ENCODE data around the gene TECPR1.
A peak's percentile ranks its signal among the peaks of the same experiment; 100 is the strongest.

Gene TECPR1

GRCh38 chr7:98251601-98252424 lies at the start of gene TECPR1:
TECPR1 (minus strand) TSS chr7:98252232; CDS start chr7:98246146, 6,086 bp downstream.
- no peaks in the 10 kb centered on the region for H3K27me3 ChIP-seq
- peaks cover 0 to 27% (median 21%) of the 10 kb centered on the region in 4 donors for H3K4me1 ChIP-seq
- peak within 1 kb of the TSS; percentile 79 to 87 for H3K4me3 ChIP-seq
- DNase-seq: peak; percentile 94 to 98
- no peak for TF ChIP-seq CTCF (IDR thresholded peaks at IDR 0.05)
- H3K36me3 ChIP-seq: peaks cover 2 to 7% (median 4%) of the 10 kb centered on the region in 3 donors
- peak within 1 kb of the TSS; percentile 62 to 79 for H3K27ac ChIP-seq
- intact Hi-C loops (cut with DNase I; ENCODE audit: low total_unique reads): no loop called here
- H3K9me3 ChIP-seq: no peaks in the 10 kb centered on the region

- intact Hi-C loops (cut with DNase I; ENCODE audit: low total_unique reads): no loop called here
- no peaks in the 10 kb centered on the region for H3K27me3 ChIP-seq
- H3K4me1 ChIP-seq: no peaks in the 10 kb centered on the region
- no peak overlapping the region for H3K4me3 ChIP-seq
- TF ChIP-seq CTCF (IDR thresholded peaks at IDR 0.05): no peak
- no peak overlapping the region for H3K27ac ChIP-seq
- peaks cover 0 to 39% (median 13%) of the 10 kb centered on the region in 3 donors for H3K36me3 ChIP-seq
- DNase-seq: no peak
- peaks cover 0 to 7% (median 0%) of the 10 kb centered on the region in 3 donors for H3K9me3 ChIP-seq
These were observed 48.8 kb upstream of the TECPR1 start for GRCh38 chr7:98300595-98301372.

- Histone ChIP-seq H3K36me3 (peaks cover 25 to 50% (median 39%) of the 10 kb centered on the region in 3 donors), H3K27ac (no peak overlapping the region), H3K4me1 (peaks cover 0 to 7% (median 0%) of the 10 kb centered on the region in 4 donors), H3K4me3 (no peak overlapping the region), H3K27me3 (no peaks in the 10 kb centered on the region), H3K9me3 (peaks cover 0 to 7% (median 0%) of the 10 kb centered on the region in 3 donors)
- DNase-seq: no peak
- TF ChIP-seq CTCF (IDR thresholded peaks at IDR 0.05): no peak
- intact Hi-C loops (cut with DNase I; ENCODE audit: low total_unique reads): no loop called here
These were observed 45.7 kb upstream of the TECPR1 start for GRCh38 chr7:98297626-98298286.

- Histone ChIP-seq H3K4me1 (peaks cover 0 to 7% (median 0%) of the 10 kb centered on the region in 4 donors), H3K27ac (no peak overlapping the region), H3K4me3 (no peak overlapping the region), H3K9me3 (peaks cover 0 to 7% (median 0%) of the 10 kb centered on the region in 3 donors), H3K27me3 (no peaks in the 10 kb centered on the region), H3K36me3 (peaks cover 35 to 55% (median 48%) of the 10 kb centered on the region in 3 donors)
- DNase-seq: no peak
- no peak for TF ChIP-seq CTCF (IDR thresholded peaks at IDR 0.05)
- intact Hi-C loops (cut with DNase I; ENCODE audit: low total_unique reads): no loop called here
These were observed 44.8 kb upstream of the TECPR1 start for GRCh38 chr7:98296833-98297232.

GRCh38 chr7:98295467-98296192 lies 43.6 kb upstream of the TECPR1 start:
- peaks cover 0 to 7% (median 0%) of the 10 kb centered on the region in 4 donors for H3K4me1 ChIP-seq
- no peak overlapping the region for H3K4me3 ChIP-seq
- DNase-seq: no peak
- peaks cover 0 to 7% (median 0%) of the 10 kb centered on the region in 3 donors for H3K9me3 ChIP-seq
- peaks cover 39 to 62% (median 60%) of the 10 kb centered on the region in 3 donors for H3K36me3 ChIP-seq
- H3K27me3 ChIP-seq: no peaks in the 10 kb centered on the region
- intact Hi-C loops (cut with DNase I; ENCODE audit: low total_unique reads): no loop called here
- H3K27ac ChIP-seq: no peak overlapping the region
- no peak for TF ChIP-seq CTCF (IDR thresholded peaks at IDR 0.05)

Measured in tibial artery (tissue), 4 donors.